DND-41 (cell line): ENCODE data around the gene SPSB4.

ENCODE experiments used
- EZH2 ChIP-seq: IDR thresholded peaks from 3 replicates; pipeline ENCODE4 v1.6.1; 2012; ENCODE audit warnings: borderline replicate concordance, low read depth, mild to moderate bottlenecking, moderate library complexity, low read length, inconsistent platforms; ENCODE audit not compliant: severe bottlenecking
- TF ChIP-seq, protein P1 (sequence below): IDR thresholded peaks from 2 replicates; pipeline ENCODE4 v1.5.1; 2012; ENCODE audit warnings: borderline replicate concordance, low read length, moderate library complexity, mild to moderate bottlenecking; ENCODE audit not compliant: poor library complexity, severe bottlenecking; ENCODE audit errors: extremely low read depth

DNA sequence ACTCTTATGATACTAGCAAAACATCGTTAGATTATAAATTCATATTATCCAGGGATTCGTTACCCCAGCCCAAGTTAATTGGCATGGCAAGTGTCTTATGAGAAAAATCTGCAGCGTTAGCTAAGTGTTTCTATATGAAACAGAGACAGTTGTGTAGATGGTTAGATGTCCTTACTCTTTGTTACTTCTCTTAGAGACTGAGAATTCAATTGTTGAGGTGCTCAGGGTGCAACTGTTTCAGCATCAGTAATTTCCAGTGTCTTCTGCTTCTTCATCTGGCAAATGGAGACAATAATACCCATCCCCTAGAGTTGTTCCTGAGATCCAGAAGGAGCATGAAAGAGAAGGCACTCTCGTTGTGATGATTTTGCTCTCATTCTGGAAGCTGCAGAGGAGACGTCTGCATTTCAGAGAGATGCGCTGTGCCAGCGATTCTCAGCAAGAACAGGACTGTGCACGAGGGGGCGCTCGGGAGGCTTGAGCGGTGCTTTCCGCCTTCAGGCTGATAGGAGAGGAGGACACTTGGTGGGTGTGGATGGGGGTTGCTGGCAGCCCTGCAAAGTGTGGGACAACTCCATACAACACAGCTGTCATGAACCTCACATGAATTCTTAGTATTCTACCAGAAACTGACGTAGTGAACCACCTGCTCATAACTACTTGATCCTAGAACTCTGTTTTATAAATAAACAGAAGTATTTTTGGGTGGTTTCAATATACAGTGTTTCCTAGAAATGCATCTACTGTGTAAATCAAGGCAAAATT, 39.7 kb upstream of the SPSB4 start:
- TF ChIP-seq, protein P1, sequence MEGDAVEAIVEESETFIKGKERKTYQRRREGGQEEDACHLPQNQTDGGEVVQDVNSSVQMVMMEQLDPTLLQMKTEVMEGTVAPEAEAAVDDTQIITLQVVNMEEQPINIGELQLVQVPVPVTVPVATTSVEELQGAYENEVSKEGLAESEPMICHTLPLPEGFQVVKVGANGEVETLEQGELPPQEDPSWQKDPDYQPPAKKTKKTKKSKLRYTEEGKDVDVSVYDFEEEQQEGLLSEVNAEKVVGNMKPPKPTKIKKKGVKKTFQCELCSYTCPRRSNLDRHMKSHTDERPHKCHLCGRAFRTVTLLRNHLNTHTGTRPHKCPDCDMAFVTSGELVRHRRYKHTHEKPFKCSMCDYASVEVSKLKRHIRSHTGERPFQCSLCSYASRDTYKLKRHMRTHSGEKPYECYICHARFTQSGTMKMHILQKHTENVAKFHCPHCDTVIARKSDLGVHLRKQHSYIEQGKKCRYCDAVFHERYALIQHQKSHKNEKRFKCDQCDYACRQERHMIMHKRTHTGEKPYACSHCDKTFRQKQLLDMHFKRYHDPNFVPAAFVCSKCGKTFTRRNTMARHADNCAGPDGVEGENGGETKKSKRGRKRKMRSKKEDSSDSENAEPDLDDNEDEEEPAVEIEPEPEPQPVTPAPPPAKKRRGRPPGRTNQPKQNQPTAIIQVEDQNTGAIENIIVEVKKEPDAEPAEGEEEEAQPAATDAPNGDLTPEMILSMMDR: peak; percentile 98
- TF ChIP-seq EZH2: no peak
